Adrenal gland (tissue), 19 donors: ENCODE measurements around the gene SIX6. TPM values are rescaled to one million over a fixed set of nuclear protein-coding genes. Genes with fewer than 3 reads are reported as not detected.
"Not testable (repeated sequence)": the region's sequence is repeated elsewhere in the genome, so short reads cannot be mapped to it uniquely, and the experiment has no call there.

ENCODE experiments used
- DNase-seq, 7 donors: peaks; one replicate each; pipeline ENCODE4 v3.0.0-alpha.2; 2019 to 2020
- H3K27ac ChIP-seq, 5 donors: fragments of 200-600 bp; sonication (generic) in 4 of 5; 1 replicate in 3 of 5; 2 replicates in 2 of 5; pipeline versions ENCODE4 v1.5.1 to v1.8.0; 2016 to 2020; ENCODE audit warnings: mild to moderate bottlenecking in 1 of 5
- H3K27me3 ChIP-seq: fragments of 200-600 bp; 2 replicates; pipeline ENCODE4 v1.8.0; 2021
- H3K36me3 ChIP-seq, 2 donors: fragments of 200-600 bp; replicated peaks in 1 of 2; 1 replicate in 1 of 2; 2 replicates in 1 of 2; pipeline versions ENCODE4 v1.5.1 to v1.8.0; 2018 to 2022
- H3K4me1 ChIP-seq, 2 donors: fragments of 200-600 bp; replicated peaks in 1 of 2; 1 replicate in 1 of 2; 2 replicates in 1 of 2; pipeline versions ENCODE4 v1.5.1 to v1.8.0; 2018 to 2021
- H3K4me3 ChIP-seq, 4 donors: fragments of 200-600 bp; sonication (generic) in 3 of 4; one replicate each; pipeline ENCODE4 v1.5.1; 2016 to 2018
- H3K9me3 ChIP-seq, 3 donors: fragments of 200-600 bp; sonication (generic) in 1 of 3; replicated peaks in 1 of 3; 1 replicate in 2 of 3; 2 replicates in 1 of 3; pipeline versions ENCODE4 v1.5.1 to v1.8.0; 2016 to 2021
- CTCF ChIP-seq, 6 experiments: fragments of 450-650 bp in 4 of 6; fragments of 200-600 bp in 2 of 6; sonication (generic) in 1 of 6; IDR thresholded peaks; 1 replicate in 5 of 6; 2 replicates in 1 of 6; pipeline versions ENCODE4 v1.5.1 to v1.8.0; 2016 to 2021; ENCODE audit warnings: antibody characterized with exemption in 6 of 6, mild to moderate bottlenecking in 2 of 6, moderate library complexity in 1 of 6
- POLR2A ChIP-seq, 2 donors: fragments of 450-650 bp; IDR thresholded peaks; one replicate each; pipeline ENCODE4 v1.6.1; 2017; ENCODE audit warnings: antibody characterized with exemption in 2 of 2, mild to moderate bottlenecking in 2 of 2, moderate library complexity in 1 of 2
- WGBS, 4 donors: extraction: QIAGEN DNeasy Blood & Tissue Kit in 2 of 4; methylation state at CpG; one replicate each; pipeline versions ENCODE4 v1.1.5 to v1.1.7; 2013 to 2017; 5-methylcytosine and 5-hydroxymethylcytosine counted together
- intact Hi-C, 2 donors: fragments of 100-400 bp; cut with DNase I; formaldehyde crosslinking; loops; one replicate each; pipeline versions ENCODE4 v1.14.1 to v1.15.0; 2022 to 2023
- long read RNA-seq, 10 donors: library from polyadenylated mRNA in 3 of 10; unstranded in 2 of 10; stranded (forward) in 1 of 10; transcript quantifications; one replicate each; pipeline ENCODE4 v2.0.0 and lab custom pipeline, GENCODE V29; 2021 to 2026
- polyA plus RNA-seq, 3 donors: library from polyadenylated mRNA; stranded (reverse); fragments of 200-250 nt in 2 of 3; fragments of 350-450 nt in 1 of 3; fragmentation: Illumina TruSeq in 1 of 3; extraction: RNeasy Lipid Tissue Mini Kit (QIAGEN cat#74804) in 1 of 3; gene quantifications; one replicate each; pipeline ENCODE4 v1.2.3, GENCODE V29; 2013 to 2014
- total RNA-seq, 9 donors: library from RNA; depleted of rRNA in 4 of 9; stranded (reverse); fragments of >200 nt in 4 of 9; fragments of 120-200 nt in 1 of 9; fragmentation: NEBNext Ultra II Directional in 1 of 9; extraction: Animal tissue kit (Norgen Biotek cat#: 25700) in 1 of 9; gene quantifications; one replicate each; pipeline versions ENCODE4 v1.1.0 to v1.2.4, GENCODE V29; 2013 to 2023
- donor health status: healthy with polysubstance abuse.
- donor health status: Bipolar disorder and iron deficiency.
- donor health status: DM: yes; HTN: yes; CAD: no.
- donor health status: DM: no; HTN: no; CAD: no.
- donor health status: DM: no; HTN: no; CAD: no.
- donor health status: DM: yes; HTN: yes; CAD: no.

The SIX6 gene
- not detected for total RNA-seq
- under 1 TPM in 1 of 3 donors, not detected in 2; 0.08 TPM for polyA plus RNA-seq
- long read RNA-seq, donor 1: 0 reads
- long read RNA-seq, donor 2: 0 reads
- long read RNA-seq, donor 3: 0 reads
- long read RNA-seq, donor 4: 0 reads
- long read RNA-seq, donor 5: 0 reads
- long read RNA-seq, donor 6: 0 reads
- long read RNA-seq, donor 7: 0 reads
- long read RNA-seq, donor 8: 0 reads
- long read RNA-seq, donor 9: 0 reads
- long read RNA-seq, donor 10: 0 reads

- intact Hi-C loops: no loop called here
- TF ChIP-seq POLR2A (IDR thresholded peaks at IDR 0.05): no peak
- TF ChIP-seq CTCF (IDR thresholded peaks at IDR 0.05): no peak
- no peak for DNase-seq
- H3K4me1 ChIP-seq: peaks cover 0 to 15% of the 10 kb centered on the region in 2 donors
- peaks cover 88% of the 10 kb centered on the region for H3K27me3 ChIP-seq
- WGBS, 4 donors: 3 to 5% (median 4%) methylated on average over 13 to 55 of the region's 55 CpGs
- H3K27ac ChIP-seq: no peak within 1 kb of the TSS
- no peak within 1 kb of the TSS for H3K4me3 ChIP-seq
- H3K36me3 ChIP-seq: no peaks in the 10 kb centered on the region
- H3K9me3 ChIP-seq: no peaks in the 10 kb centered on the region
These were observed at the start of gene SIX6 for GRCh38 chr14:60508707-60509437. SIX6 (plus strand) TSS chr14:60509146; CDS start chr14:60509399, 253 bp downstream.

- DNase-seq, intact Hi-C loops, H3K27me3 ChIP-seq, H3K4me1 ChIP-seq, H3K9me3 ChIP-seq, H3K36me3 ChIP-seq, H3K27ac ChIP-seq, H3K4me3 ChIP-seq: not testable (repeated sequence)
- 88 to 96% (median 91%) methylated on average over 7 of the region's 7 CpGs for WGBS, 4 donors
These were observed 28.7 kb upstream of the SIX6 start for GRCh38 chr14:60480248-60480647.

- Histone ChIP-seq H3K27ac (no peak overlapping the region), H3K9me3 (no peaks in the 10 kb centered on the region), H3K4me3 (no peak overlapping the region), H3K4me1 (no peaks in the 10 kb centered on the region), H3K36me3 (no peaks in the 10 kb centered on the region), H3K27me3 (peaks cover 17% of the 10 kb centered on the region)
- WGBS, 4 donors: 72 to 85% (median 84%) methylated on average over 1 of the region's 1 CpG
- intact Hi-C loops: no loop called here
- no peak for TF ChIP-seq CTCF (IDR thresholded peaks at IDR 0.05)
- no peak for TF ChIP-seq POLR2A (IDR thresholded peaks at IDR 0.05)
- no peak for DNase-seq
These were observed 26.2 kb upstream of the SIX6 start for GRCh38 chr14:60482743-60483142.

- TF ChIP-seq POLR2A (IDR thresholded peaks at IDR 0.05): no peak
- TF ChIP-seq CTCF (IDR thresholded peaks at IDR 0.05): no peak
- Histone ChIP-seq H3K27me3 (peaks cover 21% of the 10 kb centered on the region), H3K9me3 (no peaks in the 10 kb centered on the region), H3K36me3 (no peaks in the 10 kb centered on the region), H3K27ac (no peak overlapping the region), H3K4me1 (no peaks in the 10 kb centered on the region), H3K4me3 (no peak overlapping the region)
- no peak for DNase-seq
- intact Hi-C loops: no loop called here
- WGBS, 4 donors: 8 to 10% (median 9%) methylated on average over 25 of the region's 25 CpGs
These were observed 23.8 kb upstream of the SIX6 start for GRCh38 chr14:60485057-60485597.
